ENCODE data around the gene SIX2. TPM values are rescaled to one million over a fixed set of nuclear protein-coding genes. Genes with fewer than 3 reads are reported as not detected.

Gene SIX2
- total and polyA plus RNA-seq, 2 of the 8 experiments (the other 6 are each of a cell fraction or from before 2014, with no cell fraction given): 0.47 to 1.0 TPM

- Histone ChIP-seq H3K79me2 (ENCODE audit: control insufficient read depth in 1 of 2, insufficient read depth in 2 of 2, low read length in 2 of 2) (no peaks in the 10 kb centered on the region), H3K4me3 (ENCODE audit: extremely low read depth in 1 of 4, insufficient read depth in 2 of 4, low read depth in 3 of 4, low read length in 4 of 4) (no peak overlapping the region), H3K9me3 (ENCODE audit: insufficient read depth in 2 of 2, low read depth in 1 of 2, low read length in 1 of 2) (no peaks in the 10 kb centered on the region), H2BK120ac (replicated peaks; ENCODE audit: low read depth, low read length) (no peak overlapping the region), H4K20me1 (replicated peaks in 1 of 2; ENCODE audit: control insufficient read depth in 1 of 2, insufficient read depth in 2 of 2, low read length in 2 of 2) (no peaks in the 10 kb centered on the region), H3K23ac (ENCODE audit: insufficient read length) (no peak overlapping the region), H3K4me2 (ENCODE audit: insufficient read depth in 1 of 2, low read depth in 2 of 2, low read length in 2 of 2) (no peak overlapping the region), H3K56ac (replicated peaks; ENCODE audit: insufficient read length, low read depth, low read length) (no peak overlapping the region), H4K5ac (ENCODE audit: insufficient read length, low read depth, low read length) (no peak overlapping the region), H3K36me3 (ENCODE audit: control insufficient read depth in 2 of 4, insufficient read depth in 4 of 4, low read length in 3 of 4) (no peaks in the 10 kb centered on the region), H3K27me3 (replicated peaks in 1 of 4; ENCODE audit: control insufficient read depth in 3 of 4, extremely low read depth in 1 of 4, insufficient read depth in 3 of 4, low read length in 3 of 4) (peaks cover 0 to 2% (median 0%) of the 10 kb centered on the region in 4 experiments; a peak in 4 of 7 replicates), H3K9ac (replicated peaks in 1 of 4; ENCODE audit: extremely low read depth in 1 of 4, low read depth in 3 of 4, low read length in 3 of 4) (no peak overlapping the region), H3K14ac (ENCODE audit: insufficient read length) (no peak overlapping the region), H3K79me1 (ENCODE audit: low read depth, low read length) (no peaks in the 10 kb centered on the region), H2AFZ (ENCODE audit: low read length) (no peak overlapping the region), H3K4ac (replicated peaks; ENCODE audit: insufficient read length, low read depth, low read length) (no peak overlapping the region), H2BK5ac (ENCODE audit: low read depth, low read length) (no peak overlapping the region), H2AK5ac (ENCODE audit: low read depth, low read length) (no peak overlapping the region), H2BK15ac (ENCODE audit: low read length) (no peak overlapping the region), H4K91ac (replicated peaks; ENCODE audit: insufficient read length, low read length) (no peak overlapping the region), H3K23me2 (ENCODE audit: low read depth, low read length) (no peaks in the 10 kb centered on the region), H4K8ac (ENCODE audit: extremely low read depth, insufficient read depth, low read length) (no peak overlapping the region), H3K4me1 (replicated peaks in 1 of 4; ENCODE audit: control insufficient read depth in 3 of 4, insufficient read depth in 4 of 4, low read length in 3 of 4) (peaks cover 0 to 4% (median 0%) of the 10 kb centered on the region in 4 experiments; a peak in 1 of 7 replicates), H2BK20ac (ENCODE audit: low read length) (no peak overlapping the region), H2BK12ac (ENCODE audit: low read depth, low read length) (no peak overlapping the region), H3K27ac (ENCODE audit: low read depth, low read length) (no peak overlapping the region), H3K18ac (ENCODE audit: extremely low read depth, low read length) (no peak overlapping the region)
- DNase-seq (ENCODE audit: low read depth in 1 of 2, low spot score in 2 of 2) (no peak), FAIRE-seq (no peak)
- POLR2A ChIA-PET (ENCODE audit: partially characterized antibody): no interaction called here
- 91% methylated on average over 5 of the region's 5 CpGs; no CpG with 5 or more reads in 1 of the 2 experiments for WGBS, 2 experiments (ENCODE audit: extremely low coverage in 1 of 2, insufficient coverage in 1 of 2, insufficient read length in 1 of 2, insufficient replicate concordance in 2 of 2, low coverage in 1 of 2, low lambda C conversion rate in 2 of 2, missing lambda C conversion rate in 1 of 2)
- CTCF ChIA-PET (ENCODE audit: partially characterized antibody): interaction anchor here (0.6 to 2.5 kb wide), 5 partner anchors 10 to 42 kb away, joined by 3 to 12 read pairs (median 4); no protein-coding TSS in a partner anchor
- no peak for TF ChIP-seq HDAC6 (IDR thresholded peaks at IDR 0.05; ENCODE audit: low read depth, low read length)
- TF ChIP-seq YY1 (IDR thresholded peaks at IDR 0.05; ENCODE audit: low read depth, low read length): no peak
- no peak for TF ChIP-seq CREB1 (IDR thresholded peaks at IDR 0.05)
- TF ChIP-seq NANOG (IDR thresholded peaks at IDR 0.05; ENCODE audit: insufficient read depth, low read depth, low read length, poor library complexity, severe bottlenecking): no peak
- TF ChIP-seq JUND (IDR thresholded peaks at IDR 0.05; ENCODE audit: low read length): no peak
Observed at GRCh38 chr2:45024097-45024496, 14.8 kb upstream of the SIX2 start.
